NK-92 treated with Interleukin-12 subunit alpha and Interleukin-12 subunit beta, amount 100 ng/mL, for 24 hours (cell line): Measurements from ENCODE around the gene TGM4.
"Not testable (repeated sequence)": the region's sequence is repeated elsewhere in the genome, so short reads cannot be mapped to it uniquely, and the experiment has no call there.

Experiments used
- DNase-seq: peaks from one replicate; lab custom pipeline; 2025; lab: John Stamatoyannopoulos, UW

The TGM4 gene

GRCh38 chr3:44874308-44874707 lies at the start of gene TGM4:
TGM4 (plus strand) TSS chr3:44874608; CDS start chr3:44874679, 71 bp downstream.
- no peak for DNase-seq

- DNase-seq = no peak
Measured at GRCh38 chr3:44825264-44825925, 49.0 kb upstream of the TGM4 start.

GRCh38 chr3:44827196-44827595 lies 47.2 kb upstream of the TGM4 start:
- no peak for DNase-seq

GRCh38 chr3:44831232-44831631 lies 43.2 kb upstream of the TGM4 start:
- no peak for DNase-seq

GRCh38 chr3:44832032-44832431 lies 42.4 kb upstream of the TGM4 start:
- DNase-seq = no peak

- no peak for DNase-seq
Measured at GRCh38 chr3:44832965-44833364, 41.4 kb upstream of the TGM4 start.

- no peak for DNase-seq
Measured at GRCh38 chr3:44833394-44833793, 41.0 kb upstream of the TGM4 start.

GRCh38 chr3:44835684-44836083 lies 38.7 kb upstream of the TGM4 start:
- no peak for DNase-seq

- DNase-seq = no peak
Measured at GRCh38 chr3:44842376-44842775, 32.0 kb upstream of the TGM4 start.

- DNase-seq = no peak
Measured at GRCh38 chr3:44845528-44846520, 28.6 kb upstream of the TGM4 start.

GRCh38 chr3:44848634-44849033 lies 25.8 kb upstream of the TGM4 start:
- no peak for DNase-seq

- DNase-seq = not testable (repeated sequence)
Measured at GRCh38 chr3:44856663-44857062, 17.7 kb upstream of the TGM4 start.

GRCh38 chr3:44860117-44860516 lies 14.3 kb upstream of the TGM4 start:
- DNase-seq = no peak

- peak; percentile 75 for DNase-seq
Measured at GRCh38 chr3:44861412-44862225, 12.8 kb upstream of the TGM4 start, which contains the start of gene TMEM42. TMEM42 (plus strand) TSS chr3:44861912; CDS start chr3:44861925, 13 bp downstream.

GRCh38 chr3:44862226-44862637 lies 12.2 kb upstream of the TGM4 start:
- no peak for DNase-seq

GRCh38 chr3:44865272-44866035 lies 9.0 kb upstream of the TGM4 start:
- DNase-seq = no peak

GRCh38 chr3:44867421-44868111 lies 6.8 kb upstream of the TGM4 start:
- no peak for DNase-seq

GRCh38 chr3:44870375-44871061 lies 3.9 kb upstream of the TGM4 start:
- DNase-seq = no peak

GRCh38 chr3:44875596-44875995 lies 1.2 kb downstream of the TGM4 start:
- DNase-seq = no peak

- no peak for DNase-seq
Measured at GRCh38 chr3:44877333-44877732, 2.9 kb downstream of the TGM4 start.
